ENCODE measurements around the gene MINDY4B. TPM values are rescaled to one million over a fixed set of nuclear protein-coding genes. Genes with fewer than 3 reads are reported as not detected.

The MINDY4B gene
- polyA plus RNA-seq, 3 donors = not detected

- 47 to 75% (median 68%) methylated on average over 1 of the region's 1 CpG for WGBS, 3 donors
- H3K27ac ChIP-seq (ENCODE audit: low read depth, low read length) = no peak overlapping the region
Measured at GRCh38 chr3:150905746-150906145, 507 bp upstream of the MINDY4B start.

DNA sequence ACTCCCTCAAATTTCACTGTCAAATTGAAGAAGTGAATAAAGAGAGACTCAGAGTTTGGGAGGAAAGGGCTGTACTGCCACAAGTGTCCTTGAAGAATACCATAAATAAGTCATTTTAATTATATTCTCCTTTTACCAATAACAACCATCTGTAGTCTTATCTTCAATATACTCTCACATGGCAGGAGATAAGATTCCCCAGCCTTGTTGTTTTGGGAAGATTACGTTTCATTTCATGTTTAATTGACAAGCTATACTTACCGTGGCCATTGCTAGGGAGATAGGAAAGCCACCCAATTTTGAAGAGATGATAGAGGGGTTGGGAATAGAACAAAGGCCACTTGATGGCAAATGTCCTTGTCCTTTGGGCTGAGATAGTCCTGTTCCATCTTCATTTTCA is 2.3 kb downstream of the MINDY4B start:
- 59 to 84% (median 83%) methylated on average over 2 of the region's 2 CpGs for WGBS, 3 donors
- no peak overlapping the region for H3K27ac ChIP-seq (ENCODE audit: low read depth, low read length)

DNA sequence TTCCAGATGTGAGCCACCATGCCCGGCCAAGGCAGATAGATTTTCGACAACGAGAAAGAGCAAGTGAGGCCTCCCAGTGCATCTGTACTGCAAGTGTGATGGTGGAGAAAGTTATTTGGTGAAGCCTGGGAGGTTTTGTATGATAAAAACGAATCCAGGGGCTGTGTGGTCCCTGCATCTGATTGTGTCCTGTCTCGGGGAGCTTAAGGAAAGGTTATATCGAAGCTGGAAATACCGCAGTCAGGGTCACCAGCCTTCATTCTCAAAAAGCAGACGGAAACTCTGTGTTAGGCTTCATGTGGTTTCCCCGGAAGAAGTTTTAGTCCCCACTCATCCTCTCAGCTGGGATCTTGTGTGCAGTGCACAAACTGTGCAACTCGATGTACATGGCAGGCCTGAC is 3.4 kb downstream of the MINDY4B start:
- 81 to 91% (median 89%) methylated on average over 10 of the region's 10 CpGs for WGBS, 3 donors
- H3K27ac ChIP-seq (ENCODE audit: low read depth, low read length) = no peak overlapping the region

- WGBS, 3 donors = 33 to 64% (median 40%) methylated on average over 2 of the region's 2 CpGs
- no peak overlapping the region for H3K27ac ChIP-seq (ENCODE audit: low read depth, low read length)
Measured at GRCh38 chr3:150899141-150899540, 6.1 kb downstream of the MINDY4B start.

DNA sequence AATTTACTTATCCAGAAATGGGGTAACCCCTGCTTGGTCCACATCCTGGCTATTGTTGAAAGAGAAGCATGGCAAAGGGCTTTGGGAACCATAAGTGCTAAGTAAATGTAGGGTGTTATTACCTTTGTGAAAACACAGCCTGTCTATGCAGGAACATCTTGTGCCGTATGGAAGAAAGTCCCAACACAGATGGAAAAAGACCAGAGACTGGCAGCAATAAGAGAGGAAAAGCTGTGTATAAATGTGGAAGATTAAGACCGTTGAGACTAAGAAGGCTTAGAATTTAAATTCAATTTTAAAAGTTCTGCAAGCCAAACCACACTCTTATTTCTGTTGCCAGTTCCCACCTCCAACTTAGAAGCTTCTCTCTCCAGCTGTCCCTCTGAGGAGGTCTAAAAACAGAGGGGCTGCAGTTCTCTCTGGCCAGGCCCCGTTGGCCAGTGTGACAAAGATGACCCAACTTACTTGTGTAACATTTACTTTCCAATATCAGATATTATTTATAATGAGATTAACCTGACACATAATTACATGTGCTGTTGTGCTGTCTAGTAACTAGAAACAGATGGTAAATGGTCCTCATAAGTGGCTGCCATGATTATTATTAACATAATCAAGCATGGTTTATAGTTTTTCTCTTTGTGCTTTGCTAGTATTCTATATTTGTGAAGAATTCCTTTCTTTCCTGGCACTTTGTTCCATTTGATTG is 7.0 kb downstream of the MINDY4B start:
- WGBS, 3 donors = 74 to 81% (median 75%) methylated on average over 3 of the region's 3 CpGs
- H3K27ac ChIP-seq (ENCODE audit: low read depth, low read length) = no peak overlapping the region

- WGBS, 3 donors = 80 to 95% (median 93%) methylated on average over 3 of the region's 3 CpGs
- no peak overlapping the region for H3K27ac ChIP-seq (ENCODE audit: low read depth, low read length)
Measured at GRCh38 chr3:150897592-150897991, 7.6 kb downstream of the MINDY4B start.

- H3K27ac ChIP-seq (ENCODE audit: low read depth, low read length) = no peak overlapping the region
- 83 to 91% (median 88%) methylated on average over 9 of the region's 9 CpGs for WGBS, 3 donors
Measured at GRCh38 chr3:150890831-150891230, 14.4 kb downstream of the MINDY4B start.

GRCh38 chr3:150890295-150890694 is 14.9 kb downstream of the MINDY4B start:
- no peak overlapping the region for H3K27ac ChIP-seq (ENCODE audit: low read depth, low read length)
- WGBS, 3 donors = 49 to 81% (median 49%) methylated on average over 3 of the region's 3 CpGs

GRCh38 chr3:150889106-150889505 is 16.1 kb downstream of the MINDY4B start:
- H3K27ac ChIP-seq (ENCODE audit: low read depth, low read length) = no peak overlapping the region
- WGBS, 3 donors = 56 to 89% (median 67%) methylated on average over 6 of the region's 6 CpGs

DNA sequence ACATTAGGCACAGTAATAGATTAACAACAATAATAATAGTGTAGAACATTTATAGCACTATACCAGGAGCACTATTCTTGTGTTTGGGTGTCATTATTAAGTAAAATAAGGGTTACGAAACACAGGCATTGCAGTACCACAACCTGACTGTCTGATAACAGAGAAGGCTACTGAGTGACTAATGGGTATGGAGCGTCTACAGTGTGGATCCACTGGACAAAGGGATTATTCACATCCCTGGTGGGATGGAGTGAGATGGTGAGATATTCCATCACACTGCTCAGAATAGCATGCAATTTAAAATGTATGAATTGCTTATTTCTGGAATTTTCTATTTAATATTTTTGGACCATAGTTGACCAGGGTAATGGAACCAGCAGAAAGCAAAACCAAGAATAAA is 18.2 kb downstream of the MINDY4B start:
- 83 to 92% (median 89%) methylated on average over 2 of the region's 2 CpGs for WGBS, 3 donors
- no peak overlapping the region for H3K27ac ChIP-seq (ENCODE audit: low read depth, low read length)

- H3K27ac ChIP-seq (ENCODE audit: low read depth, low read length) = no peak overlapping the region
- WGBS, 3 donors = 57 to 73% (median 59%) methylated on average over 3 of the region's 3 CpGs
Measured at GRCh38 chr3:150885535-150885934, 19.7 kb downstream of the MINDY4B start.

DNA sequence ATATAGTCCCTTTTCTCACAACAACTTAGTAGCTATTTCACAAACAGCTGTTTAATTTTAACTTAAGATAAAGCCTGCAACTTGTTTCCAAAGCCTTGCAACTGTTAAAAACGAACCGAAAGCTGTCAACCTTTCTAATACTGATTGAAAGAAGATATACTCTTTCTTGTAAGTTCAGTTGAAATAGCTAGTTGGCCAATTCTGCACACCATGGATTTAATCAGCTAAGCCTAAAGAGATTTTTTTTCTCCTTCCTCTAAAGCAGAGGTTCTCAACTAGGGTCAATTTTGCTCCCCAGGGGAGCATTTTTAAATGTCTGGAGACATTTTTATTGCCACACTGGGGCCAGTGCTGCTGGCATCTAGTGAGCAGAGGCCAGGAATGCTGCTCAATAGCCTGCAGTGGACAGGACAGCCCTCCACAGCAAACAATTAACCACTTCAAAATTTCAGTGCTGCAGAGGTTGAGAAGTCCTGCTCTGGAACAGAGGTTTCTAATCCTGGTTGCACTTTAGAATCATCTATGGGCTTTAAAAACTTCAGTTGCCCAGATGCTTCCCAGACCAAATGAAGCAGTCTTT is 26.2 kb downstream of the MINDY4B start:
- H3K27ac ChIP-seq (ENCODE audit: low read depth, low read length) = no peak overlapping the region
- WGBS, 3 donors = 22 to 68% (median 64%) methylated on average over 2 of the region's 2 CpGs

- 81 to 98% (median 95%) methylated on average over 1 of the region's 1 CpG for WGBS, 3 donors
- H3K27ac ChIP-seq (ENCODE audit: low read depth, low read length) = no peak overlapping the region
Measured at GRCh38 chr3:150878290-150878689, 26.9 kb downstream of the MINDY4B start.

DNA sequence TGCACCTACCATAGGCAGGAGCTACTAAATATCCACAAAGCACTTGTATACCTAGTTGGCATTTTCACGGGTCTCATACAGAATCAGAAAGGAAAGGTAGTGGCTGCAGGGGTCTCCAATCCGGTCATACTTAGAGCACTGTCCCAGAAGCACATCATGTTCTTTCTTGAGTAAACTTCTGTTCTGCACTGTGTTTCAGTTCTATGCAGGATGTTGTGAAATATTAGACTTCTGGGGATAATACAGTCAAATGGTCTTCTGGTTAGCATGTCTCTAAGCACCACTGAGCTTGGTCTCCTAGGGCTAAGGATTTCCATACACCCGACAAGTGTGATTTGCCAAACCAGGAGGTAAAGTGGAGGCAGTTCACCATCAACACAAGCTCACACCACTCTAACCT is 27.9 kb downstream of the MINDY4B start:
- no peak overlapping the region for H3K27ac ChIP-seq (ENCODE audit: low read depth, low read length)
- WGBS, 3 donors = 56 to 80% (median 78%) methylated on average over 3 of the region's 3 CpGs

GRCh38 chr3:150876611-150877265 is 28.5 kb downstream of the MINDY4B start:
- WGBS, 3 donors = 67 to 88% (median 80%) methylated on average over 6 of the region's 6 CpGs
- H3K27ac ChIP-seq (ENCODE audit: low read depth, low read length) = no peak overlapping the region

- 55 to 86% (median 66%) methylated on average over 2 of the region's 2 CpGs for WGBS, 3 donors
- no peak overlapping the region for H3K27ac ChIP-seq (ENCODE audit: low read depth, low read length)
Measured at GRCh38 chr3:150875548-150875947, 29.7 kb downstream of the MINDY4B start.

DNA sequence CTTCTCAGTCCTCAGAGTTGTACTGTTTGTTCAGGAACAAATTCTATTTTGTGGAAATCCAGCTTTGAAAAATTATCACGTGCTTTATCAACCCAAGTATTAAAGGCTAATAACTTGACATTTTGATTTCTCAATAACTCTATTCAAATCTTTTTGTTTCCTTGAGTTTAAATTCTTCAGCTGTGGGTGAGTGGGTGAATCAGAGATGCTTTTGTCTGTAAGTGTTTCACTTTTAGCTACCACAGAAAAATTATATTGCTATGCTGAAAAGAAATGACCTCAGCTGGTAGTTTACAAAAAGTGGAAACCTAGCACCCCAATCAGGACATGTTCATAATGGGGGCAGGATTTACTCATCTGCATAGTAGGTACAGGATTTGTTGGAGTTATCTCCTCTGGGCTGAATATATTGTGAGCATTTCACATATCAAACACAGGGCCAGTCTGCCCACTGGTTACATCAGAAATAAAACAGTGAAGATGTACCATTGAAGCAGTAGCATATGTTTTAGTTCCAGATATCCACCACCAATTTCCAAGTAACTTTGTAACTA is 30.5 kb downstream of the MINDY4B start:
- H3K27ac ChIP-seq (ENCODE audit: low read depth, low read length) = no peak overlapping the region
- WGBS, 3 donors = 73 to 87% (median 86%) methylated on average over 1 of the region's 1 CpG

GRCh38 chr3:150871192-150871591 is 34.0 kb downstream of the MINDY4B start:
- H3K27ac ChIP-seq (ENCODE audit: low read depth, low read length) = no peak overlapping the region
- WGBS, 3 donors = 72 to 94% (median 81%) methylated on average over 4 of the region's 4 CpGs

DNA sequence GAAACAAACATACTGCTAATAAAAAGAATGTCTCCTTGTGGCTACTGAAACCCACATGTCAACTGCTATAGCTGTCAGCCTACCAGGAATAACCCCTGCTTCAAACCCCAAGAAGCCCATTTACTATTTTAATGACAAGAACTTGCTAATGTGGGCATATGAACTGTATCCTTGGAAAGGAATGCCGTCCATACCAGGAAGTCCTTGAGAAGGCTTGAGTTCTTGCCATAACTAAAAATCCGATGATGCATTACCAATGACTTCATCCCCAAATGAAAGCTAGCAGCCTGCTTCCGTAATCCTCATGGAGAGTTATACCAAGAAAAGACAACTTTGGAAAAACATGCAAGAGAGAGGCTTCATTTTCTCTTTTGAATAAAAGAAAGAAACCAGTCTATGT is 34.8 kb downstream of the MINDY4B start:
- WGBS, 3 donors = 57 to 70% (median 68%) methylated on average over 3 of the region's 3 CpGs
- no peak overlapping the region for H3K27ac ChIP-seq (ENCODE audit: low read depth, low read length)

All from adipose tissue (tissue), 3 donors.